Activated T-cell treated with anti-CD3 and anti-CD28 coated beads, Interleukin-2, amount 50 U/mL, for 24 hours (primary cell): ENCODE measurements around the gene RNF4.
"Not testable (repeated sequence)": the region's sequence is repeated elsewhere in the genome, so short reads cannot be mapped to it uniquely, and the experiment has no call there.

Experiments
- DNase-seq: peaks from one replicate; pipeline ENCODE4 v3.0.0-alpha.2; 2020
- H3K27ac Mint-ChIP-seq: 2 replicates; pipeline ENCODE4 v1.8.0; 2020; ENCODE audit warnings: mild to moderate bottlenecking, mixed read lengths
- H3K27me3 Mint-ChIP-seq: 2 replicates; pipeline ENCODE4 v1.8.0; 2020; ENCODE audit warnings: mixed read lengths
- H3K36me3 Mint-ChIP-seq: 2 replicates; pipeline ENCODE4 v1.8.0; 2020; ENCODE audit warnings: low read depth, mixed read lengths
- H3K4me1 Mint-ChIP-seq: 2 replicates; pipeline ENCODE4 v1.8.0; 2020; ENCODE audit warnings: low read depth, mixed read lengths
- H3K4me3 Mint-ChIP-seq: 2 replicates; pipeline ENCODE4 v1.8.0; 2020; ENCODE audit warnings: mild to moderate bottlenecking, moderate library complexity, mixed read lengths
- H3K9me3 Mint-ChIP-seq: 2 replicates; pipeline ENCODE4 v1.8.0; 2020; ENCODE audit warnings: mixed read lengths

RNF4 gene

GRCh38 chr4:2543580-2544191 is 74.8 kb downstream of the RNF4 start:
- H3K4me3 Mint-ChIP-seq, DNase-seq, H3K27me3 Mint-ChIP-seq, H3K27ac Mint-ChIP-seq, H3K9me3 Mint-ChIP-seq: not testable (repeated sequence)
- peaks cover 29% of the 10 kb centered on the region for H3K36me3 Mint-ChIP-seq
- peaks cover 40% of the 10 kb centered on the region for H3K4me1 Mint-ChIP-seq

DNA sequence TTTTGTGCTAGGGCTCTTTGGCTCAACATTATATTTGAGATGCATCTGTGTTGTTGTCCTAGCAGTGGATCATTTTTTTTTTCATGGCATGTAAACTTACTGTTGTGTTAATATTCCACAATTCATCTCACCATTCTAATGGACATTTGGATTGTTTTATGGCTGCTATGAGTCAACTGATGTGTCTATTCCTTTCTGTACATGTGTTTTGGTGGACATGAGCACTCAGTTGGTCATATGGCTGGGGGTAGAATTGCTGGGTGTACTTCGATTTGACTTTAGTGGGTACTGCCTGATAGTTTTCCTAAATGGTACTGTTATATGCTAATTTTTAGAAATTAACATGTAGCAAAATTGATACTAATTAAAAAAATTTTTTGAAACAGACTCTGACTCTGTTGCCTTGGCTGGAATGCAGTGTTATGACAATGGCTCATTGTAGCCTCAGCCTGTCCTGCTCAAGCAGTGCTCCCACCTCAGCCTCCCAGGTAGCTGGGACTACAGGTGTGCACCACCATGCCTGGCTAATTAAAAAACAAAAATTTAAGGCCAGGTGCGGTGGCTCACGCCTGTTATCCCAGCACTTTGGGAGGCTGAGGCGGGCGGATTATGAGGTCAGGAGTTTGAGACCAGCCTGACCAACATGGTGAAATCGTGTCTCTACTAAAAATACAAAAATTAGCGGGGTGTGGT is 76.6 kb downstream of the RNF4 start:
- peaks cover 20% of the 10 kb centered on the region for H3K36me3 Mint-ChIP-seq
- no peak for DNase-seq
- H3K9me3 Mint-ChIP-seq: no peaks in the 10 kb centered on the region
- H3K4me1 Mint-ChIP-seq: peaks cover 36% of the 10 kb centered on the region
- H3K27me3 Mint-ChIP-seq: no peaks in the 10 kb centered on the region
- no peak overlapping the region for H3K4me3 Mint-ChIP-seq
- no peak overlapping the region for H3K27ac Mint-ChIP-seq

GRCh38 chr4:2546286-2546823 is 77.4 kb downstream of the RNF4 start:
- Mint-ChIP-seq H3K4me1 (peaks cover 37% of the 10 kb centered on the region), H3K27me3 (no peaks in the 10 kb centered on the region), H3K4me3 (no peak overlapping the region), H3K36me3 (peaks cover 21% of the 10 kb centered on the region), H3K9me3 (no peaks in the 10 kb centered on the region), H3K27ac (peak overlapping the region; percentile 70)
- no peak for DNase-seq

DNA sequence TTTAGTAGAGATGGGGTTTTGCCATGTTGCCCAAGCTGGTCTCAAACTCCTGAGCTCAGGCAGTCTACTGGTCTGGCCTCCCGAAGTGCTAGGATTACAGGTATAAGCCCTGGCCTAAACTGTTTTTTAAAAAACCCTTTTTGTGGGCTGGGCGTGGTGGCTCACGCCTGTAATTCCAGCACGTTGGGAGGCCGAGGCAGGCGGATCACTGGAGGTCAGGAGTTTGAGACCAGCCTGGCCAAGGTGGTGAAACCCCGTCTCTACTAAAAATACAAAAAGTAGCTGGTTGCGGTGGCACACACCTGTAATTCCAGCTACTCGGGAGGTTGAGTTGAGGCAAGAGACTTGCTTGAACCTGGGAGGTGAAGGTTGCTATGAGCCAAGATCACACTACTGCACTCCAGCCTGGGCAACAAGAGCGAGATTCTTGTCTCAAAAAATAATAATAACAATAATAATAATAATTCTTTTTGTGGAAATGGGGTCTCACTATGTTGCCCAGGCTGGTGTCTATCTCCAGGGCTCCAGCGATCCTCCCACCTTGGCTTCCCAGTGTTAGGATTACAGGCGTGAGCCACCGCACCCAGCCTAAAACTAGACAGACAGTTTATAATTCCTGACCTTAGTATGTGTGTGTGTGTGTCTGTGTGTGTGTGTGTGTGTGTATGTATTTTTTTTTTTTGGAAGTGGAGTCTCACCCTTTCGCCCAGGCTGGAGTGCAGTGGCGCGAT is 78.2 kb downstream of the RNF4 start:
- not testable (repeated sequence) for H3K27ac Mint-ChIP-seq, H3K9me3 Mint-ChIP-seq, DNase-seq, H3K27me3 Mint-ChIP-seq, H3K4me3 Mint-ChIP-seq
- Mint-ChIP-seq H3K36me3 (peaks cover 19% of the 10 kb centered on the region), H3K4me1 (peaks cover 37% of the 10 kb centered on the region)

- H3K27ac Mint-ChIP-seq: peak overlapping the region; percentile 56
Measured at GRCh38 chr4:2551118-2551517, 82.2 kb downstream of the RNF4 start.

DNA sequence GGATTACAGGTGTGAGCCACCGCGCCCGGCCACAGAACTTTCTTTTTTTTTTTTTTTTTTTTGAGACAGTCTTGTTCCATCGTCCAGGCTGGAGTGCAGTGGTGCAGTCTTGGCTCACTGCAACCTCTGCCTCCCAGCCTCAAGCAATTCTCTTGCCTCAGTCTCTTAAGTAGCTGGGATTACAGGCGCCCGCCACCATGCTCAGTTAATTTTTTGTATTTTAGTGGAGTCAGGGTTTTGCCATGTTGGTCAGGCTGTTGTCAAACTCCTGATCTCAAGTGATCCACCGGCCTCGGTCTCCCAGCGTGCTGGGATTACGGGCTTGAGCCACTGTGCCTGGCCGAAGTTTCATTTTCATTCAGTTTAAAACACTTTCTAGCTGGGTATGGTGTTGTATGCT is 83.9 kb downstream of the RNF4 start:
- H3K4me3 Mint-ChIP-seq: no peak overlapping the region
- H3K27ac Mint-ChIP-seq: no peak overlapping the region
- peaks cover 16% of the 10 kb centered on the region for H3K36me3 Mint-ChIP-seq
- peaks cover 62% of the 10 kb centered on the region for H3K4me1 Mint-ChIP-seq
- H3K27me3 Mint-ChIP-seq: no peaks in the 10 kb centered on the region
- peaks cover 1% of the 10 kb centered on the region for H3K9me3 Mint-ChIP-seq
- DNase-seq: no peak

More at GRCh38 chr4:2551118-2551517, 82.2 kb downstream of the RNF4 start:
- Mint-ChIP-seq H3K36me3 (peaks cover 13% of the 10 kb centered on the region), H3K27me3 (no peaks in the 10 kb centered on the region), H3K4me1 (peaks cover 56% of the 10 kb centered on the region), H3K4me3 (no peak overlapping the region), H3K9me3 (no peaks in the 10 kb centered on the region)
- DNase-seq: no peak

DNA sequence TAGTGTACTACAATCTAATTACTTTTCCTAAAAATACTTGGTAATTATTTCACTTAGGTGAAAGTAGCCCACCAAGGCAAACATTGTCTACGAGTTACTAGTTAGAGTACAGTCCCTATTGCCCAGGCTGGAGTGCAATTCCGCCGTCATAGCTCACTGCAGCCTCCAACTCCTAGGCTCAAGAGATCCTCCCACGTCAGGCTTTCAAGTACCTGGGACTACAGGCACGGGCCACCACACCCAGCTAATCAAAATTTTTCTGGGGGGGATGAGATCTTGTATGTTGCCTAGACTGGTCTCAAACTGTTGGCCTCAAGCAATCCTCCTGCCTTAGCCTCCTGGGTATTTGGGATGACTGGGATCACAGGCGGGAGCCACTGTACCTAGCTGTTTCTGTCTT is 89.4 kb downstream of the RNF4 start:
- peak; percentile 25 for DNase-seq
- Mint-ChIP-seq H3K27me3 (no peaks in the 10 kb centered on the region), H3K9me3 (peaks cover 1% of the 10 kb centered on the region), H3K4me1 (peaks cover 70% of the 10 kb centered on the region), H3K4me3 (no peak overlapping the region), H3K36me3 (peaks cover 47% of the 10 kb centered on the region), H3K27ac (no peak overlapping the region)

DNA sequence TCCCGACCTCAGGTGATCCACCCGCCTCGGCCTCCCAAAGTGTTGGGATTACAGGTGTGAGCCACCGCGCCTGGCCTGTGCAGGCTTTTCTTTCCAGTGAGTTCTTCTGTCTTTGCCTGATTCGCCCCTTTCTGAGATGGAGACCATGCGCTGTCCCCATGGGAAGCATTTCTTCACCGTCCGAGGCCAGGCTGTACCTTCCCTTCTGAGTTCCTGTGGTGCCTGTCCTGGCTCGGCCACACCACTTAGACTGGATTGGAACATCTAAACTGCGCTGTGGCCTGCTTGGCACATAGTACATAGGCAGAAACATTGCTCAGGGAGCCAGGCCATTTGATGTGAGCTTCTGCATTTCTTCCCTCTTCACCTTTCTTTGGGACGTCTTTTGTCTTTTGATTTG is 91.3 kb downstream of the RNF4 start:
- peaks cover 1% of the 10 kb centered on the region for H3K9me3 Mint-ChIP-seq
- H3K27ac Mint-ChIP-seq: no peak overlapping the region
- peaks cover 52% of the 10 kb centered on the region for H3K36me3 Mint-ChIP-seq
- H3K27me3 Mint-ChIP-seq: no peaks in the 10 kb centered on the region
- no peak overlapping the region for H3K4me3 Mint-ChIP-seq
- peak; percentile 9 for DNase-seq
- peaks cover 64% of the 10 kb centered on the region for H3K4me1 Mint-ChIP-seq
